Loucy (cell line): ENCODE measurements around the gene LAPTM5.

ENCODE experiments used
- H2AFZ ChIP-seq: fragments of 200-600 bp; sonication (generic); 2 replicates; pipeline ENCODE4 v1.6.0; 2016; ENCODE audit warnings: antibody characterized with exemption, mild to moderate bottlenecking, low read length, moderate library complexity
- H3F3A ChIP-seq: fragments of 200-600 bp; 2 replicates; pipeline ENCODE4 v1.6.0; 2016; ENCODE audit warnings: antibody characterized with exemption, low read depth, mild to moderate bottlenecking
- H3K27me3 ChIP-seq: fragments of 200-600 bp; sonication (generic); 2 replicates; pipeline ENCODE4 v1.6.1; 2014; ENCODE audit warnings: low read length, mild to moderate bottlenecking; ENCODE audit not compliant: insufficient read depth, poor library complexity, severe bottlenecking
- H3K36me3 ChIP-seq: fragments of 200-600 bp; sonication (generic); 2 replicates; pipeline ENCODE4 v1.6.1; 2016; ENCODE audit warnings: low read length; ENCODE audit not compliant: insufficient read depth
- H3K4me1 ChIP-seq: fragments of 200-600 bp; sonication (generic); 2 replicates; pipeline ENCODE4 v1.5.1; 2014; ENCODE audit warnings: low read length, mild to moderate bottlenecking; ENCODE audit not compliant: insufficient read depth, poor library complexity, severe bottlenecking
- H3K4me2 ChIP-seq: fragments of 200-600 bp; sonication (generic); 2 replicates; pipeline ENCODE4 v1.6.0; 2014; ENCODE audit warnings: antibody characterized with exemption, low read length, low read depth, mild to moderate bottlenecking; ENCODE audit not compliant: poor library complexity, severe bottlenecking
- H3K4me3 ChIP-seq: fragments of 200-600 bp; sonication (generic); 2 replicates; pipeline ENCODE4 v1.5.1; 2014; ENCODE audit warnings: low read length, mild to moderate bottlenecking, mixed read lengths; ENCODE audit not compliant: poor library complexity, severe bottlenecking
- H3K79me2 ChIP-seq: fragments of 200-600 bp; sonication (generic); 2 replicates; pipeline ENCODE4 v1.6.1; 2014; ENCODE audit warnings: low read length; ENCODE audit not compliant: insufficient read depth
- H3K9ac ChIP-seq: fragments of 200-600 bp; sonication (generic); 2 replicates; pipeline ENCODE4 v1.6.0; 2014; ENCODE audit warnings: mild to moderate bottlenecking, low read depth, low read length, moderate library complexity; ENCODE audit not compliant: poor library complexity, severe bottlenecking
- H3K9me2 ChIP-seq: fragments of 200-600 bp; sonication (generic); replicated peaks from 2 replicates; pipeline ENCODE4 v1.6.1; 2016; ENCODE audit warnings: low read depth, low read length, mixed read lengths
- H3K9me3 ChIP-seq: fragments of 200-600 bp; sonication (generic); 2 replicates; pipeline ENCODE4 v1.6.1; 2014; ENCODE audit warnings: mild to moderate bottlenecking, antibody characterized with exemption, low read length, low read depth; ENCODE audit not compliant: insufficient read depth
- H4K20me1 ChIP-seq: fragments of 200-600 bp; sonication (generic); 2 replicates; pipeline ENCODE4 v1.6.0; 2014; ENCODE audit warnings: antibody characterized with exemption, low read length, mild to moderate bottlenecking; ENCODE audit not compliant: insufficient read depth, poor library complexity, severe bottlenecking
- EZH2phosphoT487 ChIP-seq: fragments of 200-600 bp; IDR thresholded peaks from 2 replicates; pipeline ENCODE4 v1.6.1; 2018; ENCODE audit warnings: antibody characterized with exemption, mild to moderate bottlenecking, moderate library complexity, borderline replicate concordance
- TF ChIP-seq, protein P1 (sequence below): fragments of 200-600 bp; sonication (generic); conservative IDR thresholded peaks from 2 replicates; pipeline ENCODE4 v1.5.1; 2014; ENCODE audit warnings: mild to moderate bottlenecking, antibody characterized with exemption, low read length

The LAPTM5 gene

DNA sequence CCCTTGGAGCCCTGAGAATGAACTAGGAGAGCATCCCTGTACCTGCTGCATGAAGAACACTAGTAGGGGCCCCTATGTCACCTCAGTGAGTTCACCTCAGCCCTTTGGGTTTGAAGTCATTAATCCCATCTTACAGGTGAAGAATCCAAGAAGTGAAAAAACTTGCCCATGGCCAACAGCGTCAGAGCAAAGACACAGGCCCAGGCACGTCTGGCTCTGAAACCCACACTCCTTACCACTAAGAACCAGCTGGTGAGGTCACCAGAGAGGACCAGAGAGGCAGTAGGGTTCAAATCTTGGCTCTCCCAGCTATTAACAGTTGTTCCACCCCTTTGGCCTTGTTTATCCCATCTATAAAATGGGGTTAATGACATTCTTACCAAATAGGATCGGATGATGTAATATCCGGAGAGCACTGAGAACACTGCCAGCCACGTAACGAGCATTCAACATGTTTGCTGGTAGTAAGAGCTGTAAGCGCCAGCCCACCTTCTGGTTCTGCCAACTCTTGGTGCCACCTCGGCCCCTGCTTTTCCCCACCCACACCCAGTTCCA, 43.0 kb downstream of the LAPTM5 start:
- Histone ChIP-seq H4K20me1 (no peaks in the 10 kb centered on the region), H3K4me2 (no peak overlapping the region), H2AFZ (no peak overlapping the region), H3K4me3 (no peak overlapping the region), H3K27me3 (no peaks in the 10 kb centered on the region), H3K9me2 (no peaks in the 10 kb centered on the region), H3K9ac (no peak overlapping the region), H3K9me3 (peaks cover 8% of the 10 kb centered on the region; the same call in 1 of the 2 replicates), H3K4me1 (peaks cover 6% of the 10 kb centered on the region), H3F3A (no peaks in the 10 kb centered on the region), H3K79me2 (no peaks in the 10 kb centered on the region), H3K36me3 (no peaks in the 10 kb centered on the region)
- TF ChIP-seq, protein P1, sequence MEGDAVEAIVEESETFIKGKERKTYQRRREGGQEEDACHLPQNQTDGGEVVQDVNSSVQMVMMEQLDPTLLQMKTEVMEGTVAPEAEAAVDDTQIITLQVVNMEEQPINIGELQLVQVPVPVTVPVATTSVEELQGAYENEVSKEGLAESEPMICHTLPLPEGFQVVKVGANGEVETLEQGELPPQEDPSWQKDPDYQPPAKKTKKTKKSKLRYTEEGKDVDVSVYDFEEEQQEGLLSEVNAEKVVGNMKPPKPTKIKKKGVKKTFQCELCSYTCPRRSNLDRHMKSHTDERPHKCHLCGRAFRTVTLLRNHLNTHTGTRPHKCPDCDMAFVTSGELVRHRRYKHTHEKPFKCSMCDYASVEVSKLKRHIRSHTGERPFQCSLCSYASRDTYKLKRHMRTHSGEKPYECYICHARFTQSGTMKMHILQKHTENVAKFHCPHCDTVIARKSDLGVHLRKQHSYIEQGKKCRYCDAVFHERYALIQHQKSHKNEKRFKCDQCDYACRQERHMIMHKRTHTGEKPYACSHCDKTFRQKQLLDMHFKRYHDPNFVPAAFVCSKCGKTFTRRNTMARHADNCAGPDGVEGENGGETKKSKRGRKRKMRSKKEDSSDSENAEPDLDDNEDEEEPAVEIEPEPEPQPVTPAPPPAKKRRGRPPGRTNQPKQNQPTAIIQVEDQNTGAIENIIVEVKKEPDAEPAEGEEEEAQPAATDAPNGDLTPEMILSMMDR: no peak
- no peak for TF ChIP-seq EZH2phosphoT487

DNA sequence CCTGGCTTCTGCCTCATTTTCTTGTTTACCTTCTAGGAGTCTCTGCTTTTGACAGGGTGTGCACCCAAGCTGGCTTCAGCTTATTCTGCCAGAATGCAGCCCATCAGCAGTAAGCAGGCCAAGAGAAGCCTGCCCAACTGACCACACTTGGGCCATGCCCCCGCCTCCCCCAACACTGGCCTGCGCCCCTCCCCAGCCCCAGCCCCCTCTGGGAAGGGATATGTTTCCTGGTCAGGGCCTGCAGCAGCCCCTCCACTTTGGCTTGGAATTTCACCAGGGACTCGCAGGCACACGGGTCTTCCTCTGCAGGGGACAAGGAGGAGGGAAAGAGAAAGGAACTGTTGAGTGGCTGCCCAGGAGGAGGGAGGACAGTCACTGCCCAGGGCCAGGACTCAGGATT, 43.5 kb downstream of the LAPTM5 start:
- H3F3A ChIP-seq: no peaks in the 10 kb centered on the region
- H2AFZ ChIP-seq: no peak overlapping the region
- H3K4me2 ChIP-seq: no peak overlapping the region
- H3K9me2 ChIP-seq: no peaks in the 10 kb centered on the region
- TF ChIP-seq, protein P1: no peak
- no peak for TF ChIP-seq EZH2phosphoT487
- peaks cover 8% of the 10 kb centered on the region; the same call in 1 of the 2 replicates for H3K9me3 ChIP-seq
- no peak overlapping the region for H3K4me3 ChIP-seq
- H3K4me1 ChIP-seq: peaks cover 4% of the 10 kb centered on the region
- no peaks in the 10 kb centered on the region for H3K36me3 ChIP-seq
- H3K9ac ChIP-seq: no peak overlapping the region
- H3K27me3 ChIP-seq: no peaks in the 10 kb centered on the region
- no peaks in the 10 kb centered on the region for H3K79me2 ChIP-seq
- no peaks in the 10 kb centered on the region for H4K20me1 ChIP-seq

DNA sequence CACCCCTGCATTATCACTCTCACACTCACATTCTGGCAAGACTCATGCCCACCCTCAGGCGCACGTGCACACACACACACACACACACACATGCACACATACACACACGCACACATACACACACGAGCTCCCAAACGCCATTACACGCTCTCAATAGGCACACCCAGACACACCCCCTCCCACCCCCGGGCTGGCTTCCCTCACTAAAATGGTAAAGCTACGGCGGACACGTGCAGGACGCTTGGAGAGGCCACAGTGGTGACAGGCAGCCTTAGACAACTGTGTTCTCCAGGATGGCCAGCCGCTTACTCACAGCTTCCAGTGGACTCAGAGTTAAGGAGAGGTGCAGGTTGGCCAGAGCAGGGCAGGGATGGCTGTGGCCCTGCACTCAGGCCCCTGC, 44.3 kb downstream of the LAPTM5 start:
- Histone ChIP-seq H3F3A (no peaks in the 10 kb centered on the region), H2AFZ (no peak overlapping the region), H3K36me3 (no peaks in the 10 kb centered on the region), H3K4me3 (no peak overlapping the region), H3K9me3 (peaks cover 8% of the 10 kb centered on the region; the same call in 1 of the 2 replicates), H3K79me2 (no peaks in the 10 kb centered on the region), H3K4me1 (no peaks in the 10 kb centered on the region), H4K20me1 (no peaks in the 10 kb centered on the region), H3K9ac (no peak overlapping the region), H3K9me2 (no peaks in the 10 kb centered on the region), H3K27me3 (no peaks in the 10 kb centered on the region), H3K4me2 (no peak overlapping the region)
- TF ChIP-seq EZH2phosphoT487: no peak
- TF ChIP-seq, protein P1: no peak
